Measurements from ENCODE around the gene SLC6A18.
"Not testable (repeated sequence)": the region's sequence is repeated elsewhere in the genome, so short reads cannot be mapped to it uniquely, and the experiment has no call there.

DNA sequence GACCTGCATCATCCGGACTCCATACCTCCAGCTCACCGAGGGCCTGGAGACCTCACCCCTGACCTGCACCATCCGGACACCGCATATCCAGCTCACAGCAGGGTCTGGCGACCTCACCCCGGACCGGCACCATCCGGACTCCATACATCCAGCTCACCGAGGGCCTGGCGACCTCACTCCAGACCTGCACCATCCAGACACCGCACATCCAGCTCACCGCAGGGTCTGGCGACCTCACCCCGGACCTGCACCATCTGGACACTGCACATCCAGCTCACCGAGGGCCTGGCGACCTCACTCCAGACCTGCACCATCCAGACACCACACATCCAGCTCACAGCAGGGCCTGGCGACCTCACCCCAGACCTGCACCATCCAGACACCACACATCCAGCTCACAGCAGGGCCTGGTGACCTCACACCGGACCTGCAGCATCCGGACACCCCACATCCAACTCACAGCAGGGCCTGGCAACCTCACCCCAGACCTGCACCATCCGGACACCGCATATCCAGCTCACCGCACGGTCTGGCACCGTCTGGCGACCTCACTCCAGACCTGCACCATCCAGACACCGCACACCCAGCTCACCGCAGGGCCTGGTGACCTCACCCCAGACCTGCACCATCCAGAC is 59.3 kb downstream of the SLC6A18 start:
- TF ChIP-seq, protein P1, sequence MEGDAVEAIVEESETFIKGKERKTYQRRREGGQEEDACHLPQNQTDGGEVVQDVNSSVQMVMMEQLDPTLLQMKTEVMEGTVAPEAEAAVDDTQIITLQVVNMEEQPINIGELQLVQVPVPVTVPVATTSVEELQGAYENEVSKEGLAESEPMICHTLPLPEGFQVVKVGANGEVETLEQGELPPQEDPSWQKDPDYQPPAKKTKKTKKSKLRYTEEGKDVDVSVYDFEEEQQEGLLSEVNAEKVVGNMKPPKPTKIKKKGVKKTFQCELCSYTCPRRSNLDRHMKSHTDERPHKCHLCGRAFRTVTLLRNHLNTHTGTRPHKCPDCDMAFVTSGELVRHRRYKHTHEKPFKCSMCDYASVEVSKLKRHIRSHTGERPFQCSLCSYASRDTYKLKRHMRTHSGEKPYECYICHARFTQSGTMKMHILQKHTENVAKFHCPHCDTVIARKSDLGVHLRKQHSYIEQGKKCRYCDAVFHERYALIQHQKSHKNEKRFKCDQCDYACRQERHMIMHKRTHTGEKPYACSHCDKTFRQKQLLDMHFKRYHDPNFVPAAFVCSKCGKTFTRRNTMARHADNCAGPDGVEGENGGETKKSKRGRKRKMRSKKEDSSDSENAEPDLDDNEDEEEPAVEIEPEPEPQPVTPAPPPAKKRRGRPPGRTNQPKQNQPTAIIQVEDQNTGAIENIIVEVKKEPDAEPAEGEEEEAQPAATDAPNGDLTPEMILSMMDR (IDR thresholded peaks at IDR 0.05; ENCODE audit: insufficient read depth, low read depth, low read length): not testable (repeated sequence)
- TF ChIP-seq EZH2 (IDR thresholded peaks at IDR 0.05; ENCODE audit: insufficient read depth, low read length): not testable (repeated sequence)
